OCI-LY7 (cell line): ENCODE data around the gene OR5B12. TPM values are rescaled to one million over a fixed set of nuclear protein-coding genes. Genes with fewer than 3 reads are reported as not detected.

ENCODE experiments used
- Bru-seq: library from RNA; stranded (reverse); fragments of 400-500 nt; gene quantifications from one replicate; lab custom pipeline; 2021; lab: Mats Ljungman, UMichigan
- BruChase-seq, 2 experiments: library from RNA; stranded (reverse); fragments of 400-500 nt; gene quantifications; one replicate each; lab custom pipeline; 2021; lab: Mats Ljungman, UMichigan
- BruUV-seq: library from RNA; stranded (reverse); fragments of 400-500 nt; replicated peaks from 2 replicates; lab custom pipeline; 2021; lab: Mats Ljungman, UMichigan
- CTCF ChIA-PET: fragments of 300-600 bp; sonication (Branson Sonifier 250); formaldehyde crosslinking; loops from one replicate; lab custom pipeline; 2022; ENCODE audit warnings: antibody characterized with exemption; ENCODE audit not compliant: unreplicated experiment; lab: Charles Lee
- POLR2A ChIA-PET: fragments of 300-600 bp; sonication (Branson Sonifier 250); formaldehyde crosslinking; loops from one replicate; lab custom pipeline; 2022; ENCODE audit warnings: antibody characterized with exemption; lab: Charles Lee
- DNase-seq: peaks from one replicate; pipeline ENCODE4 v3.0.0-alpha.2; 2015; ENCODE audit warnings: low spot score
- H2AFZ ChIP-seq: fragments of 200-600 bp; sonication (generic), shearing (Covaris generic); 2 replicates; pipeline ENCODE4 v1.6.1; 2014; ENCODE audit warnings: mild to moderate bottlenecking, antibody characterized with exemption, low read length, moderate library complexity
- H3K27ac ChIP-seq: fragments of 200-600 bp; sonication (generic); 2 replicates; pipeline ENCODE4 v1.5.1; 2014; ENCODE audit warnings: mixed run types, low read depth, mild to moderate bottlenecking, moderate library complexity, low read length, inconsistent platforms; ENCODE audit not compliant: poor library complexity, severe bottlenecking
- H3K36me3 ChIP-seq: fragments of 200-600 bp; sonication (generic); 2 replicates; pipeline ENCODE4 v1.6.1; 2014; ENCODE audit warnings: mild to moderate bottlenecking, antibody characterized with exemption, low read length, moderate library complexity, mixed read lengths; ENCODE audit not compliant: insufficient read depth
- H3K4me1 ChIP-seq: fragments of 200-600 bp; sonication (generic); 2 replicates; pipeline ENCODE4 v1.5.1; 2014; ENCODE audit warnings: mild to moderate bottlenecking, low read length; ENCODE audit not compliant: insufficient read depth, poor library complexity, severe bottlenecking
- H3K4me2 ChIP-seq: fragments of 200-600 bp; sonication (generic); 2 replicates; pipeline ENCODE4 v1.6.1; 2014; ENCODE audit warnings: mild to moderate bottlenecking, low read length
- H3K4me3 ChIP-seq: fragments of 200-600 bp; sonication (generic); 2 replicates; pipeline ENCODE4 v1.5.1; 2014; ENCODE audit warnings: mild to moderate bottlenecking, low read depth, low read length; ENCODE audit not compliant: poor library complexity, severe bottlenecking
- H3K79me2 ChIP-seq: fragments of 200-600 bp; sonication (generic); 2 replicates; pipeline ENCODE4 v1.6.1; 2016; ENCODE audit warnings: low read depth, mild to moderate bottlenecking, low read length, moderate library complexity, mixed read lengths; ENCODE audit not compliant: insufficient read depth
- H3K9me2 ChIP-seq: fragments of 200-600 bp; sonication (generic); 2 replicates; pipeline ENCODE4 v1.6.1; 2016; ENCODE audit warnings: mild to moderate bottlenecking, low read length, mixed read lengths; ENCODE audit not compliant: insufficient read depth
- H3K9me3 ChIP-seq: fragments of 200-600 bp; sonication (generic); 2 replicates; pipeline ENCODE4 v1.6.1; 2014; ENCODE audit warnings: mild to moderate bottlenecking, mixed run types, low read length, mixed read lengths
- H4K20me1 ChIP-seq: fragments of 200-600 bp; sonication (generic); 2 replicates; pipeline ENCODE4 v1.6.1; 2014; ENCODE audit warnings: mild to moderate bottlenecking, antibody characterized with exemption, low read length, moderate library complexity, mixed read lengths; ENCODE audit not compliant: insufficient read depth
- EZH2phosphoT487 ChIP-seq: fragments of 200-600 bp; sonication (generic); IDR thresholded peaks from 2 replicates; pipeline ENCODE4 v1.6.1; 2018; ENCODE audit warnings: low read depth, borderline replicate concordance, mild to moderate bottlenecking, mixed run types, antibody characterized with exemption, low read length, moderate library complexity, mixed read lengths
- intact Hi-C: fragments of 100-400 bp; cut with micrococcal nuclease; formaldehyde crosslinking; loops from one replicate; pipeline ENCODE4 v1.10.0; 2022; ENCODE audit not compliant: unreplicated experiment
- long read RNA-seq: library from polyadenylated mRNA; stranded (forward); transcript quantifications from one replicate; pipeline ENCODE4 v2.0.0, GENCODE V29; 2022
- total RNA-seq, 2 experiments: library from RNA; depleted of rRNA in 1 of 2; stranded (reverse); fragments of >200 nt in 1 of 2; shearing (Covaris generic) in 1 of 2; gene quantifications; 2 replicates each; pipeline ENCODE4 v1.2.3, GENCODE V29; 2014 to 2022
- TF ChIP-seq, protein P1 (sequence below): fragments of 200-600 bp; sonication (generic); conservative IDR thresholded peaks from 2 replicates; pipeline ENCODE4 v1.5.1; 2014; ENCODE audit warnings: mild to moderate bottlenecking, antibody characterized with exemption, low read length, moderate library complexity, mixed read lengths

Gene OR5B12
- total RNA-seq (2014; rRNA removed; shearing (Covaris generic)): not detected in 2 replicates
- not detected in 2 replicates for total RNA-seq (2022)
- Bru-seq, nascent RNA: not detected
- not detected for BruChase-seq, experiment 1, labeled RNA remaining after a 6-hour chase
- BruChase-seq, experiment 2, labeled RNA remaining after a 2-hour chase: percentile 25 among the genes with signal in this experiment
- long read RNA-seq: 0 reads

DNA sequence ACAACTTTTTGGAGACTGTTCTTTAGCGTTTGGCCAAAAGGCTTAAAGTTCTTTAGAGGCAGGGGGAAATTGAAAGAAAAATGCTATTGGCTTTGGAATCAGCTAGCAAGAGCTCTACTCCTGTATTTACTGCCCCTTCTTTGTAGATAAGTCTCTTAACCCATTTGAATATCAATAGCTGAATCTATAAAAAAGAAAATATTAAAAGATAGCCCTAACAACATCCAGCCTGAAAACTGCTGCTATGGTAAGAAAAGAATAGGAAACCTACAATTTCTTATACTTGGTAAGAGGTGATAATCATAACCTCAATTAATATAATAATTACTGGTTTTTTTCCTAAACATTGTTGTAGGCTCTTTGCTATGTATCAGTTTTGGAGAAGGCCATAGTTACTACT, at the start of gene OR5B12:
TSS of gene OR5B12 (minus strand) at position 101 of the 400 bp plus-strand sequence. CDS start 2,085 bp downstream, outside the sequence.
- no peaks in the 10 kb centered on the region for H3K4me1 ChIP-seq
- BruUV-seq: no TSS peak
- no peaks in the 10 kb centered on the region for H4K20me1 ChIP-seq
- H3K9me2 ChIP-seq: no peaks in the 10 kb centered on the region
- no peak within 1 kb of the TSS for H2AFZ ChIP-seq
- ChIA-PET POLR2A (no interaction called here), CTCF (no interaction called here)
- H3K4me3 ChIP-seq: no peak within 1 kb of the TSS
- H3K79me2 ChIP-seq: no peaks in the 10 kb centered on the region
- H3K4me2 ChIP-seq: no peak within 1 kb of the TSS
- no peaks in the 10 kb centered on the region for H3K9me3 ChIP-seq
- DNase-seq: no peak
- no peak within 1 kb of the TSS for H3K27ac ChIP-seq
- no peak for TF ChIP-seq EZH2phosphoT487
- TF ChIP-seq, protein P1, sequence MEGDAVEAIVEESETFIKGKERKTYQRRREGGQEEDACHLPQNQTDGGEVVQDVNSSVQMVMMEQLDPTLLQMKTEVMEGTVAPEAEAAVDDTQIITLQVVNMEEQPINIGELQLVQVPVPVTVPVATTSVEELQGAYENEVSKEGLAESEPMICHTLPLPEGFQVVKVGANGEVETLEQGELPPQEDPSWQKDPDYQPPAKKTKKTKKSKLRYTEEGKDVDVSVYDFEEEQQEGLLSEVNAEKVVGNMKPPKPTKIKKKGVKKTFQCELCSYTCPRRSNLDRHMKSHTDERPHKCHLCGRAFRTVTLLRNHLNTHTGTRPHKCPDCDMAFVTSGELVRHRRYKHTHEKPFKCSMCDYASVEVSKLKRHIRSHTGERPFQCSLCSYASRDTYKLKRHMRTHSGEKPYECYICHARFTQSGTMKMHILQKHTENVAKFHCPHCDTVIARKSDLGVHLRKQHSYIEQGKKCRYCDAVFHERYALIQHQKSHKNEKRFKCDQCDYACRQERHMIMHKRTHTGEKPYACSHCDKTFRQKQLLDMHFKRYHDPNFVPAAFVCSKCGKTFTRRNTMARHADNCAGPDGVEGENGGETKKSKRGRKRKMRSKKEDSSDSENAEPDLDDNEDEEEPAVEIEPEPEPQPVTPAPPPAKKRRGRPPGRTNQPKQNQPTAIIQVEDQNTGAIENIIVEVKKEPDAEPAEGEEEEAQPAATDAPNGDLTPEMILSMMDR: no peak
- no peaks in the 10 kb centered on the region for H3K36me3 ChIP-seq
- intact Hi-C loops: no loop called here

GRCh38 chr11:58490827-58491226, 48.8 kb upstream of the OR5B12 start:
- intact Hi-C loops: no loop called here
- CTCF ChIA-PET: no interaction called here
- TF ChIP-seq EZH2phosphoT487: no peak
- TF ChIP-seq, protein P1: no peak

DNA sequence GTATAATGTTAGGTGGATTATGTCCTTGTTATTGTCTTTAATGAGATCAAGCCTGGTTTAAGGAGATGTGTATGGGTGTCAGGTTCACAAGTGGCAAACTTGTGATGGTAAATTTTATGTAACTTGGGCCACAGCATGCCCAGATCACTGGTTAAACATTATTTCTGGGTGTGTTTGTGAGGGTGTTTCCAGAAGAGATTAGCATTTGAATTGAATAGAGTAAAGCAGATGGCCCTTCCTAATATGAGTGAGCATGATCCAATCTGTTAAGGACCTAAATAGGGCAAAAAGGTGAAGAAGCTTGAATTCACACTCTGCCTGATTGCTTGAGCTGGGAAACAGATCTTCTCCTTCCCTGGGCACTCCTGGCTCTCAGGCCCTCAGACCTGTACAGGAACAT, 45.1 kb upstream of the OR5B12 start:
- no TSS peak for BruUV-seq
- Histone ChIP-seq H3K79me2 (no peaks in the 10 kb centered on the region), H2AFZ (no peak overlapping the region), H3K4me2 (no peak overlapping the region), H3K9me3 (no peaks in the 10 kb centered on the region), H3K4me3 (no peak overlapping the region), H3K9me2 (no peaks in the 10 kb centered on the region), H3K27ac (no peak overlapping the region), H4K20me1 (no peaks in the 10 kb centered on the region), H3K4me1 (no peaks in the 10 kb centered on the region), H3K36me3 (no peaks in the 10 kb centered on the region)
- intact Hi-C loops: no loop called here
- TF ChIP-seq, protein P1: no peak
- TF ChIP-seq EZH2phosphoT487: no peak
- POLR2A ChIA-PET: no interaction called here
- CTCF ChIA-PET: no interaction called here
- no peak for DNase-seq

More at GRCh38 chr11:58490827-58491226, 48.8 kb upstream of the OR5B12 start:
- BruUV-seq: no TSS peak
- no peak overlapping the region for H3K4me2 ChIP-seq
- no peaks in the 10 kb centered on the region for H4K20me1 ChIP-seq
- H3K27ac ChIP-seq: no peak overlapping the region
- H3K9me3 ChIP-seq: no peaks in the 10 kb centered on the region
- no peaks in the 10 kb centered on the region for H3K4me1 ChIP-seq
- no peak for DNase-seq
- H3K9me2 ChIP-seq: no peaks in the 10 kb centered on the region
- POLR2A ChIA-PET: no interaction called here
- H3K36me3 ChIP-seq: no peaks in the 10 kb centered on the region
- no peak overlapping the region for H3K4me3 ChIP-seq
- no peaks in the 10 kb centered on the region for H3K79me2 ChIP-seq
- H2AFZ ChIP-seq: no peak overlapping the region
